NCI-H1417 treated with DMSO at 0.1 percent for 48 hours (cell line): ENCODE results near the gene CELA3B.
"Not testable (repeated sequence)": the region's sequence is repeated elsewhere in the genome, so short reads cannot be mapped to it uniquely, and the experiment has no call there.

Source experiments
- DNase-seq: peaks from one replicate; lab custom pipeline; 2025; lab: John Stamatoyannopoulos, UW

CELA3B gene

GRCh38 chr1:21975296-21975695, 1.5 kb upstream of the CELA3B start:
- DNase-seq, result not testable (repeated sequence)

- not testable (repeated sequence) for DNase-seq
Measured at GRCh38 chr1:21978209-21978608, 1.4 kb downstream of the CELA3B start.

- not testable (repeated sequence) for DNase-seq
Measured at GRCh38 chr1:21980515-21981220, 3.8 kb downstream of the CELA3B start.

GRCh38 chr1:21981253-21981652, 4.4 kb downstream of the CELA3B start:
- DNase-seq, result not testable (repeated sequence)

- not testable (repeated sequence) for DNase-seq
Measured at GRCh38 chr1:21982122-21982521, 5.3 kb downstream of the CELA3B start.

GRCh38 chr1:21983539-21983938, 6.7 kb downstream of the CELA3B start:
- not testable (repeated sequence) for DNase-seq

- DNase-seq, result not testable (repeated sequence)
Measured at GRCh38 chr1:21985893-21986292, 9.1 kb downstream of the CELA3B start.

GRCh38 chr1:21986386-21986785, 9.6 kb downstream of the CELA3B start:
- DNase-seq, result not testable (repeated sequence)

GRCh38 chr1:21989672-21990393, 13.0 kb downstream of the CELA3B start:
- not testable (repeated sequence) for DNase-seq

GRCh38 chr1:21992186-21992585, 15.4 kb downstream of the CELA3B start:
- not testable (repeated sequence) for DNase-seq

- not testable (repeated sequence) for DNase-seq
Measured at GRCh38 chr1:21994716-21995115, 17.9 kb downstream of the CELA3B start.

GRCh38 chr1:21996663-21996970, 19.8 kb downstream of the CELA3B start:
- not testable (repeated sequence) for DNase-seq

GRCh38 chr1:21997891-21998623, 21.2 kb downstream of the CELA3B start:
- not testable (repeated sequence) for DNase-seq

GRCh38 chr1:21998624-21999294, 21.9 kb downstream of the CELA3B start:
- not testable (repeated sequence) for DNase-seq

GRCh38 chr1:21999645-22000044, 22.8 kb downstream of the CELA3B start:
- DNase-seq, result not testable (repeated sequence)

- DNase-seq, result no peak
Measured at GRCh38 chr1:22001409-22001808, 24.6 kb downstream of the CELA3B start, which contains the start of gene CELA3A. Gene CELA3A, plus strand, starts transcription at chr1:22001657. Its CDS starts 18 bp downstream, at chr1:22001675.

- DNase-seq, result not testable (repeated sequence)
Measured at GRCh38 chr1:22002461-22002860, 25.6 kb downstream of the CELA3B start.

GRCh38 chr1:22002875-22003274, 26.1 kb downstream of the CELA3B start:
- DNase-seq, result not testable (repeated sequence)

- not testable (repeated sequence) for DNase-seq
Measured at GRCh38 chr1:22003959-22004358, 27.1 kb downstream of the CELA3B start.

- DNase-seq, result not testable (repeated sequence)
Measured at GRCh38 chr1:22005261-22006149, 28.7 kb downstream of the CELA3B start.

- DNase-seq, result not testable (repeated sequence)
Measured at GRCh38 chr1:22006736-22007135, 29.9 kb downstream of the CELA3B start.
